ENCODE results near the gene MAD1L1.
"Not testable (repeated sequence)": the region's sequence is repeated elsewhere in the genome, so short reads cannot be mapped to it uniquely, and the experiment has no call there.

The MAD1L1 gene

DNA sequence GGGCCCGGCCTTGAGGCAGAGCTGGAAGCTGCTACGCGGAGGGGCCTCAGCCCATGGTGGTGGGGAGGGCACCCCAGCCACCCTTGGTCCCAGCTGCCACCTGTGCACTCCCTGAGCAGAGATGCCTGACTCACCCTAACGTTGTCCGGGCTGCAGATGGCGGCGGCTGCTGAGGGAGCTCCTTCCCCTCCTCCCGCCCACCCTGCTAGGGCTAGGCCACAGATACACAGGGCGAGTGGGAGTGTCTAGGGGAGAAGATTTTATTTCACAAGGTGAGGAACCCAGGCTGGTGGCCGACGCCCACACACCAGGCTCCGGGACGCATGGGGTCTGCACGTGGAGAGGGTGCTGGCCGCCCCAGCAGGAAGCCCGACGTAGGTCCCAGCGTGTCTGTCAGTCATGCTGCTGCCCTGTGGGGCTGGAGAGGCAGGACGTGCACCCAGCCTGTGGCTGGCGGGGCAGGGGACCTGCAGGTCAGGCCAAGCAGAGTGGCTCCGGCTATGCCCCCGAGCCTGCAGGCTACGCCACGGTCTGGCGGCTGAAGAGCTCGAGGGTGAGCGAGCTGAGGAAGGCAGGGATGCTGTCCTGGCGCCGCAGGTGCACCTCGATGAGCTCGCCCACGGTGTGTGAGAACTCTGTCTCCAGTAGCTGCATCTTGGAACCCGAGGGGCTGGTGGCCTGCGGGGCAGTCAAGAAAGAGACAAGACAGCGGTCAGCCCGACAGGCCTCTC, 417.0 kb downstream of the MAD1L1 start:
- not testable (repeated sequence) for DNase-seq (ENCODE audit: low read depth)

DNA sequence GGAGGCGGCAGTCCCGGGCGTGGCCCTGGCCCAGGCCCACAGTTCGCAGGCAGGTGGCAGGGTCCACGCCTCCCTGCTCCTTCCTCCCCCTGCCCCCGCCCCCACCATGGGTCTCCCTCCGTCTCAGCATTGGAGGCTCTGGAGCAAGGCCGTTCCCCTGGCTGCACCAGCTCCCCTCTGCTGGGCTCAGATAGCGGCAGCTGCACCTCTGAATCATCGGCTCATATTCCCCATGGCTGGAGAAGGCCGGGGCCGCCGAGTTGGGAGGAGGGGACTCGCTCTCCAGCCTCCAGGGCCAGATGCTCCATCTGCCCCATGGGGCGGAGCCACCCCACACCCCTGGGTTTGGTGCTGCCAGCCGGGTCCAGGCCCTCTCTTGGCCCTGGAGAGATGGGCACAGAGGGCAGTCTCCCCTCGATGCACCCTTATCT, 417.7 kb downstream of the MAD1L1 start:
- DNase-seq (ENCODE audit: low read depth), result no peak

DNA sequence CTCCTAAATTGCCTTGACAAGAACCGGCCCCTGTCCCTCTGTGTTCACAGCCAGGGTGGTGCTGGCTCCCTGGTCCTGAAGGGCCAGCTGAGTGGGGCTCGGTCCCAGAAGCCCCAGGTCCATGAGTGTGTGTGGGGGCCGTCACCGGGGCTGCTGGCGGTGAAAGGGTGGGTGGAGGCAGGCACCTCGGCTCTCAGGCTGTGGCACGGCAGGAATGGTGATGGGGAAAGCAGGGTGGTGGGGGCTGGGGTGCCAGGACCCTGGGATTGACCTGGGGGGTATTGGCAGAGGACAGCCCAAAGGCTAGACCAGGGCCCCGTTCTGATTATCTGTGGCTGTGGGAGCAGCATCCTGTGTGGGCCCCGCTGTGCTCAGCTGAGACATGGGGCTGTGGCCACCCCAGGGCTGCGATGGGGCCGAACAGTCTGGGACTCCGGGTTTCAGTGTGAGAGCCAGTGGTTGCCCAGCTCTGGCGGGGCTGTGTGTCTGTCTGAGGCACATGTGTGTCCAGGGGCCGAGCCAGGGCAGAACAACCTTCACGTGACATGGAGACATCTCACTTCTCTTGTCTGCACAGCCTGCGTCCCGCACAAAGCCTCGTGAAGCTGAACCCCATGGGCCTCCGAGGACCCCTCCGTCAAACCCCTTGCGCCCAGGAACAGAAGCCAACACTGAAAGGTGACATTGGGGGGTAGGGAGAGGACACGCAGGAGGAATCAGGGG, 418.5 kb downstream of the MAD1L1 start:
- DNase-seq (ENCODE audit: low read depth), result no peak

DNA sequence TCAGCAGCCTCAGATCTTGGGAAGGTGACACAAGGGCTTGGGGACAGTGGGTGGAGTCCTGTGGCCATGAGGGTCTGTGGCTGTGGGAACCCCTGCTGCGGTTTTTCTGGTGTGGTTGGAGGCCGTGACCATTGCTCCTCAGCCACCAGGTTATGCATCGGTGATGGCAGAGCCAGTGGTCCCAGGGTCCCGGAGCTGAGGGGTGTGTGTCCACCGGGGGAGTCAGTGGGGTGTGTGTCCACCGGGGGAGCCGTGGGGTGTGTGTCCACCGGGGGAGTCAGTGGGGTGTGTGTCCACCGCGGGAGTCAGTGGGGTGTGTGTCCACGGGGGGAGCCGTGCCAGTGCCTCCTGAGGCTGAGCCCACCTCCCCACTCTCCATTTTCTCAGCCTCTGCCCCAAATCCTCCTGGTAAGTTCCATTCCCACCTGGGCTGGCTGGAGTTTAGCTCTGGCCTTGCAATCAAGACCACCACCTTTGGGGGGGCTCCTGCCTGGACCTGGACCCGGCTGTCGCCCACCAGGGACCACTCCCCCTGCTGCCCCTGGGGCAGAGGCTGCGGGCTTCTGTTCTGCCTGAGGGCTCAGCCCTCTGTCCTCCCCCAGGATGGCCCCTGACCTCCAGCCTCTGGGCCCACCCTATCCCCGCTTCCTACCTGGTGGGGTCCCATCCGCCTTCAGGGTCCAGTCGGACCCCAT, 419.2 kb downstream of the MAD1L1 start:
- no peak for DNase-seq (ENCODE audit: low read depth)

DNA sequence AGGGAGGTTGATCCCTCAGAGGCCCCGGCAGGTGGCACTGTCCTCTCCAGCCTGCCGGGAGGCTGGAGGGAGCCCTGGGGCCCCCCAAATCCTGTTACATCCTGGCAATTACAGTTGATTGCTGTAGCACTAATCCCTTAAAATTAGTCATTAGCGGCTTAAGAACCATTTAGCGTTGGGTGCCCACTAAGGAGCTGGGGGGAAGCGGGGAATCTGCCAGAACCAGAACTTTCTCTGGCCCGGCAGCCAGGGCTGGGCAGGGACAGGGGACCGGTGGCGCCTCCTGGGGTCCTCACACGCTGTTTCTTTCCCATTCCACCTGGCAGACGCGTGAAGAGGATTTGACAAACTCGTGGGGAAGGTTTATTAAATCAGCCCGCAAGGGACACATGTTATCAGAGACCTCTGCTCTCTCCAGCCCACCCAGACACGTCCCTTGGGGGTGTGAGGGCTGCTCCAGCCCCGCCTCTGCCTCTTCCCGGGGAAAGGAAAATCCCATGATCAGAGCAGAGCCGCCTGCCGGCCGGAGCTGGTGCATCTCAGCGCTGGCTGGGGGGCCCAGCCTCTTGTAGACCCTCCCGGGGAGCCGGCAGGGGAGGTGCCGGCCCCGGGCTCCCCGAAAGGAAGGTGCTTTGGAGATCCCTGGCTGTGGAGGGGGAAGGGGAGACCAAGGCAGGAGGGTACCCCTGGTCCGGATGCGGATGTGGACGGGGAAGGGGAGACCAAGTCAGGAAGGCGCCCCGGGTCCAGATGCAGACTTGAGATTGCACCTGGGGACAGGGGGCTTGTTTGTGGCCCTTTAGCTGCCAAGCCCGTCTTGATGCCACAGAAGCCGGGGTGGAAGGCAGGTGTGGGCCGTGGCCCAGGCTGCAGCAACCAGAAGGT, 420.0 kb downstream of the MAD1L1 start:
- no peak for DNase-seq (ENCODE audit: low read depth)

DNA sequence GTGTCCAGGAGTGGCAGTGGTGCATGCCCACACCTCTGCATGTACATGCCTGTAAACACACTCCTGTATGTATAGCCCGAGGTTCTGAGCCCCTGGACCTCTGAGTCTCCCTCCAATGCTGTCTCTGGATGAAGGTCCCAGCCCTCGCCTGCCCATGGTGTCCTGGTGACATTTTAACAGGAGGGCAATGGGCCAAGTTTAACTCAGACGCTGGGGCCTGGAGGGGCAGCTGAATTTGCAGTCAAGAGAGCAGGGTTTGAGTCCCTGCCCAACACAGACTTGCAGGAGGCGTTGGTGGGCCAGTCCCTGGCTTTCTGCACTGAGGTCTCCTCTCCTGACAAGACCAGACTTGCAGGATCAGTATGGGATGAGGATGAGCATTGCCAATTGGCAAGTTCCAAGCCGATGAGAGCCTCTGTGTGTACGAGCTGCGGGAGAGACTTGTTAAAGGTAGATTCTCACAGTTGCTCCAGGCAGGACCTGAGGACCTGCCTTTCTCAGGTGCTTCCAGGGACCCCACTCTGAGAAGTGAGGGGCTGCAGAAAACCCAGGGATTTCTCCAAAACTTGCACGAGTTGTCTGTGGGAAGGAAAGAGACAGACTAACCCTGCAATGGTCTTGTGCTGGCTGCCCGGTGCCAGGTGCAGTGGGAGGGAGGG, 420.8 kb downstream of the MAD1L1 start:
- no peak for DNase-seq (ENCODE audit: low read depth)

DNA sequence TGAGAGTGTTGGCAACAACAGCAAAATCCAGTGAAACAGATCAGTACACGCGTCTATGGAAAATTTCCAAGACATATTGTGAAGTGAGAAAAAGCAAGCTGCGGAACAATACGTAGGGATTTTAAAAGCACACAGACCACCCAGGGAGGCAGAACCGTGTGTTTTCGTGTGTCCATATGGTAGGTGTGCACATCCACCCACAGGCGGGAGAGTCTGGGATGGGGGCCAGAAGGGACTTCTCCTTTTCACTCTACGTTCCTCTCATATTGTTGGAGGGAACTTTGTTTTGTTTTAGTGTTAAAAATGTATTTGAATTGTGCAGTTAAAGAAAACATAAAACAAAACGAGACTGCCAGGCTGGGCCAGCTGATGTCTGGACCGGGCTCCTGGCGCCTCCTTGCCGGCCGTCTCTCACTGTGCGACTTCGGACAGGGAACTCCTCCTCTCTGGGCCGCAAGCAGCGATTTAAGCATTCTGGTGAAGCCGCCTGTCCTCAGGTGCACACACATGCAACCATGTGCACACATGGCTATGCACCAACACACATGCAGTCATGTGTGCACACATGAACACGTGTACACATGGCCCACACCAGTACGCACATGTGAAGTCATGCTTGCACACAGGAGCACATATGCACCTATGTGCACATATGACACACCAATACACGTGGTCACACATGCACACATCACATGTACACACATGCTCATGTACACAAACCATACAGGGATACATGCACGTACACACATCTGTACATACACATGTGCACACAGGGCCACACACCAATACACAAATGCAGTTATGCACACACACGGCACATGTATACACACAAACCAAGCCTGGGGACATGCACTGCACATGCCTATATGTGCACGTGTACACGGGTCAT, 421.5 kb downstream of the MAD1L1 start:
- no peak for DNase-seq (ENCODE audit: low read depth)

DNA sequence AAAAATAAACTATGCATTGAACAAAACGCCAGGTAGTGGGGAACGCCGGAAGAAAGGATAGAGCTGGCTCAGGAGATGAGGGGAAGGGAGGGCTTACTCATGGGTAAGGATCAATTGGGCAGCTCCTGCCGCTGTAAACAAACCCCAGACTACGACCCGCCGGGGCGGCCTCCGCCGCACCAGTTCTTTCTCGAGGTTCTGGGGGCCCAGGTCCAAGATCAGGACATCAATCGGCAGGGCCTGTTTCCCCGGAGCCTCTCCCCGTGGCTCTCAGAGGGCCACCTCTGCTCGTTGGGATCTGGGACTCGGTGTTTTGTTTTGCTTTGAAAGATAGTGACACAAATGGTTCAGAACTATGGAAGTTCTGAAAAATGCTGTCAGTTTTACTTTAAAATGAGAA, 422.2 kb downstream of the MAD1L1 start:
- no peak for DNase-seq (ENCODE audit: low read depth)

DNA sequence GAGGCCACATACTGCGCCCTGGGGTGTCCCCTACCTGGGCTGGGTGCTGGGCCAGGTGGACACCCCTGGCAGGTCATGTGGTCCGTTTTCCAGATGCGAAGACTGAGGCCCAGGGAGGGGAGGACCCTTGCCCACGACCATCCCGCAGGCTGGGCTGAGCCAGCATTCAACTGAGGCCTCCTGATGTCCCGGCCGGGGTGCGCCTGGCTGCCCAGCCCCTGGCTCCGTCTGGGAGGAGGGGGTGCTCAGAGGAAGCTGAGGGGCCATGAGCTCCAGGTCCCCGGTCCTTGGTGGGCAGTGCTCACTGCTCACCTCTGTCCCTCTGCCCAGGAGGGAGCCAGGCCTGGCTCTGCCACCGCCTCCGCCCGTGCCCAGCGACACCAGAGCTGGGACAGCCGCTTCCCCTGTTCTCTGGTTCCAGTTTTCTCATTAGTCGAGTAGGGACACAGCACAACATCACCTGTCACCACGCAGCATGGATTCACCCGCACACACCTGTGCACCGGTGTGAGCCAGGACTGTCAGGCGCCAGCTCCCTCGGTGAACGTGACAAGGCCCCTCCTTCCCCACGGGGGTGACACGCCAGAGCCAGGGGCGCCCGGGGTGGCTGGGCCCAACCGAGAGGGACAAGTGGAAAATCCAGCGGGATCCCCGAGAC, 423.0 kb downstream of the MAD1L1 start:
- DNase-seq (ENCODE audit: low read depth), result no peak

DNA sequence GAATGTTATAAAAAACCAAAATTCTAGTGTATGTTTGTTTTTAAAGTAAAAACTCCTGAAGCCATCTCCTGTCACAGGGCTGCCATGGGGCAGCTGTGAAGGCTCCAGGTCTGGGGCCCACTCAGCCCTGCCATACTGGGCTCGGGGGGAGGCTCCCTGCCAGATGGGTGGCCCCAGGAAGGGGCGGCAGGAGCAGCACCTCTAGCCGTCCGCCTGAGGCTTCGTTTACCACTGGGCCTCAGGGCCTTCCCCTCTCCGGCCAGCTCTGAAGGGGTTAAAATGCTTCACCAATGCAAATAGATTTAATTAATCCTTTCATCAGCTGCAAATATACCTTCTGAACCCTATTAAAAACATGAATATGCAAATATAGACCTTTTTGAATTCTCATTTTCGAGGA, 423.7 kb downstream of the MAD1L1 start:
- no peak for DNase-seq (ENCODE audit: low read depth)

DNA sequence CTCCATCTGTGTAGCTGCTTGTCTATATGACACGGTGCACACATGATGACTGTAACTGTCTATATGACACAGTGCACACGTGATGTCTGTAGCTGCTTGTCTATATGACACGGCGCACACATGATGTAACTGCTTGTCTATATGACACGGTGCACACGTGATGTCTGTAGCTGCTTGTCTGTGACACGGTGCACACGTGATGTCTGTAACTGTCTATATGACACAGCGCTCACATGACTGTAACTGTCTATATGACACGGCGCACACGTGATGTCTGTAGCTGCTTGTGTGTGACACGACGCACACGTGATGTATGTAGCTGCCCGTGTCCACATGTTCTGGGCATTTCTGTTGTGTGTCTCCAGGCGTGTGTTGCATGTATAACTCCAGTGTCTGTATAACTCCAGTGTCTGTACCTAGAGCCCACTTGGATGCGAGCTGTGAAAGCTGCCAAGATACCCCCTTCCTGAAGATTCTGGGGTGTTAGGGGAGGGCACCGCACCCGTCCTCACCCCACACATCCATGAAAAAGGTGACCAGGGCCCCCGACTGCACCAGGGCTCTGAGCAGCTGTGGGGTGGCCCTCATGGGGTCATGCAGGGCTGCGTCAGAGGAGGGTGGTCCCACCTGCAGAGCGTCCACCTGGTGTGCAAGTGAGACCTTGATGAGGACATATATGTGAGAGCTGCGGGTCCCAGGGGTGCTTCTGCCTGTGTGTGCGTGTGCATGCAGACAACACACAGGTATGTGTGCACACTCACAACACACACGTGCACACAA, 424.7 kb downstream of the MAD1L1 start:
- no peak for DNase-seq (ENCODE audit: low read depth)

DNA sequence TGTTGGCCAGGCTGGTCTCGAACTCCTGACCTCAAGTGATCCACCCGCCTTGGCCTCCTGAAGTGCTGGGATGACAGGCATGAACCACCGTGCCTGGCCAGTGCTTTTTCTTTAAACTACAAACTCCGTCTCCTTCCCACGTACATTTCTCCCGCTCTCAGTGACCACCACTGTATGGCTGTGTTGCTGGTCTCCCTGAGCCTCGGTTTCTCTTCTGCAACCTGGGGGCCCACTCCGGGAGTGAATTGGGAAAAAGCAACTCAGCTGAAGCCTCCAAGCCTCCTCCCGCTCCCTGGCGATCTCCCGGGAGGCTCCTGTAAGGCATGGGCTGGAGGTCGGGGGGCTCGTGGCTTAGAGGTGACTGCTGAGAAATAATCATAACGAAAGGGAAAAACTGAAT, 426.4 kb downstream of the MAD1L1 start:
- no peak for DNase-seq (ENCODE audit: low read depth)

DNA sequence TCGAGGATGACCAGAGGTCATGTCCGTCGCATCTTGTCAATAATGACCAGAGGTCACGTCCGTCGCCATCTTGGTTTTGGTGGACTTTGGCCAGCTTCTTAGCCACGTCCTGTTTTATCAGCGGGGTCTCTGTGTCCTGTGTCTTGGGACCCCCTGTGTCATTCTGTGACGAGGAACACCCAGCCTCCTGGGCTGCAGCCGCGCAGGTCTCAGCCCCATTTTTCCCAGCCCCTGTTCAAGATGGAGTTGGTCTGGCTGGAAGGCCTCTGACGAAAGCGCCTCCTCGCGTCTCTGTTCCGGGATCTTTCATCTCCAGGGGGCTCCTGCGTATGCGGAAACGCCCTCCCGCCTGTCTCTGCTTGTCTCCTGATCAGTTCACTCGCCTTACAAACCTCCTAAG, 428.4 kb downstream of the MAD1L1 start:
- DNase-seq (ENCODE audit: low read depth), result no peak

DNA sequence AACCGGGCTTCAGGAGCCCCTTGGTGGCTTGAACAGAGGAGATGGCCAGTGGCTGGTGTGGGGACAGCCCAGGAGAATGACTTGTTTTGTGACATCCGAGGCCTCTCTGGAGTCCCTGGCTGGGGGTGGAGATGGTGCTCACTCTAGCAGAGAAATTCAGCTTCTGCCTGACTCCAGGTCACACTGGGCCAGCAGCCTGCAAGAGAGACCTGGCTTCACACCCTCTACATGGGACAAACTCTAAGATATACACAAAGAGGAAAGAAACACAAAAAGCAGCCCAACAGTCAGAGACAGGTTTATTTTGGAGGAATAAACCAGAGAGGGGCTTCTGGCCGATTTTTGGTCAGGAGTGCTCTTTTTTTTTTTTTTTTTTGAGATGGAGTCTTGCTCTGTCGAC, 429.8 kb downstream of the MAD1L1 start:
- DNase-seq (ENCODE audit: low read depth), result no peak

DNA sequence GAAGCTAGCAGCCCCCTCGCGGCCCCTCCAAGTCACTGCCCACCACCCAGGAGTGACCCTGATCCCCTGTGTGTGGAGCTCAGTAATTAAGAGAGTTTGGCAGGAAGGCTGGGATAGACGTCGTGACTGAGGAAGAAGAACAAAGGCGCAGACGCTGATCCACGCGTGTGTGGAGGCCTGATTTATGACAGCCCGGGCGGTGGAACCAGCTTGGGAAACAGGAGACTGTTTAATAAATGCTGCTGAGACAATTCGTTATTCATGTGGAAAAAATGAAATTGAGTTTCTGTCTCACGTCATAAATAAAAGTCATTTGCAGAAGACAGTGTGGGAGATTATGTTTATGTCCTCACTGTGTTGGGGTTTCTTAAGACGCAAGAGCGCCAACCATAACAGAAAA, 431.8 kb downstream of the MAD1L1 start:
- no peak for DNase-seq (ENCODE audit: low read depth)

DNA sequence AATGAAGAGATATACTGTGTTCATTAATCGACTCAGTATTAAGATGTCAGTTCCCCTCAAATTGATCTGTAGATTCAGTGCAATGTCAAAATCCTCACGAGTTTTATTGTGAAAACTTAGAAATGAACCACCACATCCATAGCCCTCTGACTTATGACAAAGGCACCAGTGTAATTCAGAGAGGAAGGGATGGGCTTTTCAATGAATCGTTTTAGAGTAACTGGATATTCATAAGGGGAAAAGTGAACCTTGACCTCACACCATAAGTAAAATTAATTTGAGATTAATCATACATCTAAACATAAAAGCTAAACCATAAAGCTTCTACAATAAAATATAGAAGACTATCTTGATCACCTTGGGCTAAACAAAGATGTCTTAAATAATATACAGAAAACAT, 434.6 kb downstream of the MAD1L1 start:
- no peak for DNase-seq (ENCODE audit: low read depth)

DNA sequence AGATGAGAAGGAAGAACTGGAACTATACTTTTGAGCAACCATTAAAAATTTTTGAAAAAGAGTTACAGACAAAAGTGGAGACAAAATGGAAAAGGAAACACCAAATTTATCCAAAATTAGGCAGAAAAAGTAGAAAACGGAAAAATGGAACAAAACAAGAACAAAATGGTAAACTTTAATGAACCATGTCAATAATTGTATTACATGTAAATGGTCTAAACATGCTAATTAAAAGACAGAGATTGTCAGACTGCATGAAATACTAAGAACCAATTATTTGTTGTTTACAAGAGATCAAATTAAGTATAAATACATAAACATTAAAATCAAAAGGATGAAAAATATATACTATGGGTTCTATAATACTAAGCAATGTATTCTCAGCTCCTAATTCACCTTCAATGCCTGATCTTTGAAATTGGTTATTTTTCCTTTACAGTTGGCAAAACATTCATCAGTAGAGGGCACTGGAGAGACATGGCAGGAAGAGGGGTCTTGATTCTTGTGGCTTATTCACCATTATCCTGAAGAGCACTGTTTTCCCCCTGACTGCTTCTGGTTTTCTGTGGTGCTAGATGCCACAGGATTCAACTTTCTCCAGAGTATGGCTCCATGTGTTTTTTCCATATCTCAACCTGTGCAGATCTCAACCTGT, 437.7 kb downstream of the MAD1L1 start:
- DNase-seq (ENCODE audit: low read depth), result no peak

DNA sequence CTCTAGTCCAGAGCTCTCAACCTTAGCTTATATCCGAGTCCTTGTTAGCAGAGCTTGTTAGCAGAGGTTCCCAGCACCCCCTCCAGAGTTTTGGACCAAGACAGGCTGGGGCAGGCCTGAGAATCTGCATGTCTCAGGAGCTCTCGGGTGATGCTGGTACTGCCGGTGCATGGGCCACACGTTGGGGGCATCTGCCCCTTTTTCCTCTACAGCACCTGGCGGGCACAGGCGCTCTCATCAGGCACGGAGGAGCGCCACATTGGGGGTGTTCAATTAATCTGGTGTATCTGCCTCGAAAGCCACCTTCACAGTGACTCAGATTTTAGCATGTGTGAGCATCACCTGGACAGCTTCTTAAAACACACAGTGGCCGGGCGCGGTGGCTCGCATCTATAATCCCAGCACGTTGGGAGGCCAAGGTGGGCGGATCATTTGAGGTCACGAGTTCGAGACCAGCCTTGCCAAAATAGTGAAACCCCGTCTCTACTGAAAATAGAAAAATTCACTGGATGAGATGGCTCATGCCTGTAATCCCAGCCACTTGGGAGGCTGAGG, 445.0 kb downstream of the MAD1L1 start:
- DNase-seq (ENCODE audit: low read depth), result no peak

Measured in HS-5 (cell line).